GM23338 (cell line): Measurements from ENCODE around the gene PDSS2. TPM values are rescaled to one million over a fixed set of nuclear protein-coding genes. Genes with fewer than 3 reads are reported as not detected.
"Not testable (repeated sequence)": the region's sequence is repeated elsewhere in the genome, so short reads cannot be mapped to it uniquely, and the experiment has no call there.

ENCODE experiments used
- ATAC-seq: fragments of 200-7000 bp; cut with Tn5 transposase; 3 replicates; pipeline ENCODE4 v1.9.1; 2020
- DNase-seq: peaks from one replicate; pipeline ENCODE4 v3.0.0-alpha.2; 2015; ENCODE audit warnings: low spot score
- H2AFZ ChIP-seq: fragments of 200-600 bp; sonication (generic); 2 replicates; pipeline ENCODE4 v1.8.0; 2016; ENCODE audit warnings: antibody characterized with exemption, mild to moderate bottlenecking, moderate library complexity
- H3F3A ChIP-seq: fragments of 200-600 bp; sonication (generic); replicated peaks from 2 replicates; pipeline ENCODE4 v1.8.0; 2017; ENCODE audit warnings: antibody characterized with exemption, mixed run types, low read depth
- H3K27ac ChIP-seq: fragments of 200-600 bp; sonication (generic); 2 replicates; pipeline ENCODE4 v1.6.1; 2016; ENCODE audit warnings: low read depth
- H3K27me3 ChIP-seq: fragments of 200-600 bp; sonication (generic); 2 replicates; pipeline ENCODE4 v1.8.0; 2016; ENCODE audit warnings: mild to moderate bottlenecking, mixed run types, moderate library complexity; ENCODE audit not compliant: insufficient read depth
- H3K36me3 ChIP-seq: fragments of 200-600 bp; sonication (generic); 2 replicates; pipeline ENCODE4 v1.8.0; 2016; ENCODE audit warnings: mild to moderate bottlenecking; ENCODE audit not compliant: insufficient read depth
- H3K4me1 ChIP-seq: fragments of 200-600 bp; sonication (generic); 2 replicates; pipeline ENCODE4 v1.8.0; 2016; ENCODE audit warnings: mild to moderate bottlenecking, moderate library complexity; ENCODE audit not compliant: insufficient read depth
- H3K4me2 ChIP-seq: fragments of 200-600 bp; sonication (generic); 2 replicates; pipeline ENCODE4 v1.7.1; 2017; ENCODE audit warnings: mixed run types
- H3K4me3 ChIP-seq: fragments of 200-600 bp; sonication (generic); 2 replicates; pipeline ENCODE4 v1.6.1; 2016; ENCODE audit warnings: mixed run types
- H3K79me2 ChIP-seq: fragments of 200-600 bp; sonication (generic); replicated peaks from 2 replicates; pipeline ENCODE4 v1.8.0; 2017; ENCODE audit warnings: mild to moderate bottlenecking; ENCODE audit not compliant: insufficient read depth
- H3K9me2 ChIP-seq: fragments of 200-600 bp; sonication (generic); 2 replicates; pipeline ENCODE4 v1.8.0; 2017; ENCODE audit not compliant: insufficient read depth
- H4K20me1 ChIP-seq: fragments of 200-600 bp; sonication (generic); replicated peaks from 2 replicates; pipeline ENCODE4 v1.8.0; 2017; ENCODE audit warnings: mild to moderate bottlenecking; ENCODE audit not compliant: insufficient read depth
- H3K27ac Mint-ChIP-seq: 2 replicates; pipeline ENCODE4 v1.8.0; 2020; ENCODE audit warnings: inconsistent platforms, mild to moderate bottlenecking, moderate library complexity, mixed read lengths
- H3K27me3 Mint-ChIP-seq: 3 replicates; pipeline ENCODE4 v1.8.0; 2022; ENCODE audit warnings: low read depth, mild to moderate bottlenecking, moderate library complexity, mixed read lengths, inconsistent platforms; ENCODE audit not compliant: insufficient read depth, poor library complexity
- H3K36me3 Mint-ChIP-seq: 3 replicates; pipeline ENCODE4 v1.8.0; 2021; ENCODE audit warnings: low read depth, mild to moderate bottlenecking, inconsistent platforms, moderate library complexity, mixed read lengths
- H3K4me1 Mint-ChIP-seq: 3 replicates; pipeline ENCODE4 v1.8.0; 2020; ENCODE audit warnings: mild to moderate bottlenecking, inconsistent platforms, mixed read lengths
- H3K4me3 Mint-ChIP-seq: 3 replicates; pipeline ENCODE4 v1.8.0; 2021; ENCODE audit warnings: moderate library complexity, mild to moderate bottlenecking, inconsistent platforms, mixed read lengths
- H3K9me3 Mint-ChIP-seq: 3 replicates; pipeline ENCODE4 v1.8.0; 2020; ENCODE audit warnings: moderate library complexity, mild to moderate bottlenecking, inconsistent platforms, mixed read lengths
- CREB1 ChIP-seq: fragments of 250-450 bp; sonication (Bioruptor Pico); IDR thresholded peaks from 2 replicates; pipeline ENCODE4 v1.5.0; 2020; ENCODE audit warnings: low read depth, mild to moderate bottlenecking, moderate library complexity
- EZH2 ChIP-seq: fragments of 200-600 bp; sonication (generic); IDR thresholded peaks from one replicate; pipeline ENCODE4 v1.8.0; 2017; ENCODE audit warnings: antibody characterized with exemption, mild to moderate bottlenecking, low read depth; ENCODE audit not compliant: unreplicated experiment
- JUNB ChIP-seq: IDR thresholded peaks from one replicate; pipeline ENCODE4 v1.6.1; 2016; ENCODE audit warnings: antibody characterized with exemption; ENCODE audit not compliant: unreplicated experiment
- NANOG ChIP-seq: IDR thresholded peaks from 2 replicates; pipeline ENCODE4 v1.6.1; 2016; ENCODE audit warnings: antibody characterized with exemption, borderline replicate concordance
- POLR2AphosphoS5 ChIP-seq: IDR thresholded peaks from 2 replicates; pipeline ENCODE4 v1.6.1; 2016; ENCODE audit warnings: antibody characterized with exemption, low read depth
- ZNF114 ChIP-seq: fragments of 250-450 bp; sonication (Bioruptor Pico); IDR thresholded peaks from 2 replicates; pipeline ENCODE4 v1.5.0; 2020; ENCODE audit warnings: mild to moderate bottlenecking, moderate library complexity
- polyA plus RNA-seq: library from polyadenylated mRNA; unstranded; fragments of >200 nt; fragmentation: Nextera tagmentation; extraction: Ambion mirVana; gene quantifications from 2 replicates; pipeline ENCODE4 v1.2.1, GENCODE V29; 2016
- total RNA-seq: library from RNA; depleted of rRNA; stranded (reverse); fragments of >200 nt; shearing (Covaris generic); gene quantifications from 2 replicates; pipeline ENCODE4 v1.2.3, GENCODE V29; 2014
- TF ChIP-seq, protein P1 (sequence below), 2 experiments: fragments of 200-600 bp in 1 of 2; sonication (generic) in 1 of 2; conservative IDR thresholded peaks; 2 replicates each; pipeline versions ENCODE4 v1.5.1 to v1.6.1; 2016 to 2017; ENCODE audit warnings: antibody characterized with exemption in 2 of 2, low read depth in 2 of 2, mild to moderate bottlenecking in 2 of 2, moderate library complexity in 1 of 2

The PDSS2 gene
- total and polyA plus RNA-seq, 2 experiments from 2014 or later: 7.3 to 16.7 TPM

DNA sequence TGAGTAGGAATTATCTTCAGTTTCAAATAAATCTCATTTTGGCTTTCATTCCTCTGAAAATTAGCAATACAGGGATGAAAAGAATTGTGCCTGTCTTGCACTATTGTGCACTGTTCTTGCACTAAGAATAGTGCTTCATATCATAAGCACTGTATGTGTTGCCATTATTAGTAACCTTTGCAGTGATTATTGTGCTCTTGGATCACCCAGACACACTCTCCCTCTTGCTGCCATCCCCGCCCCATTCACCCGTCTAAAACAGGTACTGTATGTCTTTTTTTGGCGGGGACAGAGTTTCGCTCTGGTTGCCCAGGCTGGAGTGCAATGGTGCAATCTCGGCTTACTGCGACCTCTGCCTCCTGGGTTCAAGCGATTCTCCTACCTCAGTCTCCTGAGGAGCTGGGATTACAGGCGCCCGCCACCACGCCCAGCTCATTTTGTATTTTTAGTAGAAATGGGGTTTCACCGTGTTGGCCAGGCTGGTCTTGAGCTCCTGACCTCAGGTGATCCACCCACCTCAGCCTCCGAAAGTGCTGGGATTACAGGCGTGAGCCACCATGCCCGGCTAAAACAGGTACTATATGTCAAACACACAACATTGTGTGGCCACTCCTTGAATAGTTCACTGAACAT is 324.2 kb downstream of the PDSS2 start:
- H3K4me3 Mint-ChIP-seq, H3K9me3 Mint-ChIP-seq, H3K9me2 ChIP-seq, H3K4me1 ChIP-seq, H3K4me3 ChIP-seq, H3K36me3 Mint-ChIP-seq, H3K27ac Mint-ChIP-seq, H3K27me3 Mint-ChIP-seq, H3K79me2 ChIP-seq, H3K4me1 Mint-ChIP-seq, H3F3A ChIP-seq, H3K4me2 ChIP-seq, H3K36me3 ChIP-seq, DNase-seq, H4K20me1 ChIP-seq, ATAC-seq, H3K27me3 ChIP-seq, H2AFZ ChIP-seq, H3K27ac ChIP-seq: not testable (repeated sequence)

DNA sequence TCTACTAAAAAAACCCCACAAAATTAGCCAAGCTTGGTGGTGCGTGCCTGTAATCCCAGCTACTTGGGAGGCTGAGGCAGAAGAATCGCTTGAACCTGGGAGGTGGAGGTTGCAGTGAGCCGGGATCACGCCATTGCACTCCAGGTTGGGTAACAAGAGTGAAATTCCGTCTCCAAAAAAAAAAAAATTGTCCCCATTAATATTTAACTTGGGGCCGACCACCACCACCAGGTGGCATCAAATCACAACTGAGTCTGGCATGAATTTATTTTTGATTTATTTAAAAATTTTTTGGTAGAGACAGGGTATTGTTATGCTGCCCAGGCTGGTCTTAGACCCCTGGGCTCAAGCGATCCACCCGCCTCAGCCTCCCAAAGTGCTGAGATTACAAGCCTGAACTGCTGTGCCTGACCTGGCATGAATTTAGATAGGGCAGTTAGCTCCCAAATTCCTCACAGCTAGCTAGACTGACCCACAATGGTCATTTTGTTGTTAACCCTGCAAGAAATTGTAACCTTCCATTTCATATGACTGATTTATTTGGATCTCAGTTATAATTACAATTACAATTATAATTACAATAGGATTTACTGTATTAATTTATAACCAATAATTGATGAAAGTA is 326.9 kb downstream of the PDSS2 start:
- DNase-seq (peak; percentile 47), ATAC-seq (peak; percentile 51)
- no peak overlapping the region for H3K4me3 Mint-ChIP-seq
- H3K4me1 ChIP-seq: peaks cover 7% of the 10 kb centered on the region; the same call in 1 of the 2 replicates
- no peak overlapping the region for H3K27ac ChIP-seq
- peak overlapping the region; percentile 12; the same call in 1 of the 2 replicates for H2AFZ ChIP-seq
- no peaks in the 10 kb centered on the region for H4K20me1 ChIP-seq
- H3K36me3 ChIP-seq: no peaks in the 10 kb centered on the region
- peaks cover 2% of the 10 kb centered on the region; the same call in 2 of the 3 replicates for H3K36me3 Mint-ChIP-seq
- H3K9me2 ChIP-seq: no peaks in the 10 kb centered on the region
- TF ChIP-seq NANOG (no peak), ZNF114 (no peak), CREB1 (CRISPR knock-in tag) (no peak), JUNB (no peak), EZH2 (no peak)
- TF ChIP-seq, protein P1, sequence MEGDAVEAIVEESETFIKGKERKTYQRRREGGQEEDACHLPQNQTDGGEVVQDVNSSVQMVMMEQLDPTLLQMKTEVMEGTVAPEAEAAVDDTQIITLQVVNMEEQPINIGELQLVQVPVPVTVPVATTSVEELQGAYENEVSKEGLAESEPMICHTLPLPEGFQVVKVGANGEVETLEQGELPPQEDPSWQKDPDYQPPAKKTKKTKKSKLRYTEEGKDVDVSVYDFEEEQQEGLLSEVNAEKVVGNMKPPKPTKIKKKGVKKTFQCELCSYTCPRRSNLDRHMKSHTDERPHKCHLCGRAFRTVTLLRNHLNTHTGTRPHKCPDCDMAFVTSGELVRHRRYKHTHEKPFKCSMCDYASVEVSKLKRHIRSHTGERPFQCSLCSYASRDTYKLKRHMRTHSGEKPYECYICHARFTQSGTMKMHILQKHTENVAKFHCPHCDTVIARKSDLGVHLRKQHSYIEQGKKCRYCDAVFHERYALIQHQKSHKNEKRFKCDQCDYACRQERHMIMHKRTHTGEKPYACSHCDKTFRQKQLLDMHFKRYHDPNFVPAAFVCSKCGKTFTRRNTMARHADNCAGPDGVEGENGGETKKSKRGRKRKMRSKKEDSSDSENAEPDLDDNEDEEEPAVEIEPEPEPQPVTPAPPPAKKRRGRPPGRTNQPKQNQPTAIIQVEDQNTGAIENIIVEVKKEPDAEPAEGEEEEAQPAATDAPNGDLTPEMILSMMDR (conservative IDR thresholded peaks at IDR 0.05; ENCODE audit: low read depth in 2 of 2): peak; percentile 60 to 75
- H3K79me2 ChIP-seq: no peaks in the 10 kb centered on the region
- no peak overlapping the region for H3K27ac Mint-ChIP-seq
- H3K27me3 Mint-ChIP-seq: peaks cover 3% of the 10 kb centered on the region
- peaks cover 17% of the 10 kb centered on the region for H3K4me1 Mint-ChIP-seq
- peaks cover 4% of the 10 kb centered on the region; the same call in 1 of the 2 replicates for H3F3A ChIP-seq
- no peaks in the 10 kb centered on the region for H3K9me3 Mint-ChIP-seq
- no peak overlapping the region for H3K4me2 ChIP-seq
- no peak overlapping the region for H3K4me3 ChIP-seq
- H3K27me3 ChIP-seq: no peaks in the 10 kb centered on the region

DNA sequence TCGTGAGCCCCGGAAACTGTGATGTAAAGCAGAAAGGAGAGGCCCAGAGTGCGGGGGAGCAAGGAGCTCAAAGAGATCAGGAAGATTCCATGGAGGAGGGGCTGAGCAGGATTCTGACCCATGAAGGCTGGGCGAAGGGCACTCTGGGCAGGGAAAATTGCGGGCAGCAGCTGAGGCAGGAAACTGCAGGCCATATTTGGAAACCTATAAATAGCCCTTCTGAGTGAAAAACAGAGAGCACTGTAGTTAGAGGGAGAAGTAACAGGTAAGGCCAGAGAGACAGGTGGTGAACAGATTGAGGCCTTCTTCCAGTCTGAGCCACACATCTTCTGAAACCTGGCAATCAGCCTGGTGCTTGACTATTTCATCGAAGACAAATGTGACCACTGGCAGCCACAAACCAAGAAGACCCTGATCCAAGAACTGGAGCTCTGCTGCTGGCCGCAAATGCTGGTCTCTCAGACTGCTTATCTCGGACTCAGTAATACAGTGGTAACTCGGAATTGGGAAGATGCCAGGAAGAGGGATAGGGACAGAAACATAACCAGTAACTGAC is 329.9 kb downstream of the PDSS2 start:
- H3K4me1 Mint-ChIP-seq: peaks cover 22% of the 10 kb centered on the region
- ATAC-seq (no peak), DNase-seq (no peak)
- H3K4me3 ChIP-seq: no peak overlapping the region
- H4K20me1 ChIP-seq: no peaks in the 10 kb centered on the region
- peak overlapping the region; percentile 35 for H3K27ac Mint-ChIP-seq
- no peaks in the 10 kb centered on the region for H3K27me3 ChIP-seq
- no peaks in the 10 kb centered on the region; the same call in 1 of the 2 replicates for H3K4me1 ChIP-seq
- no peaks in the 10 kb centered on the region for H3K36me3 Mint-ChIP-seq
- no peaks in the 10 kb centered on the region for H3K79me2 ChIP-seq
- H3K4me2 ChIP-seq: no peak overlapping the region
- no peaks in the 10 kb centered on the region for H3K36me3 ChIP-seq
- H3K27ac ChIP-seq: no peak overlapping the region; the same call in 1 of the 2 replicates
- H3F3A ChIP-seq: no peaks in the 10 kb centered on the region
- peak overlapping the region; percentile 24; the same call in 1 of the 3 replicates for H3K4me3 Mint-ChIP-seq
- H2AFZ ChIP-seq: peak overlapping the region; percentile 32; the same call in 1 of the 2 replicates
- no peaks in the 10 kb centered on the region for H3K9me2 ChIP-seq
- no peaks in the 10 kb centered on the region for H3K9me3 Mint-ChIP-seq
- peaks cover 3% of the 10 kb centered on the region for H3K27me3 Mint-ChIP-seq
- TF ChIP-seq, protein P1 (conservative IDR thresholded peaks at IDR 0.05; ENCODE audit: low read depth in 2 of 2): no peak
- TF ChIP-seq POLR2AphosphoS5: no peak
